Measurements from ENCODE around the gene SMCO2.
A peak's percentile ranks its signal among the peaks of the same experiment; 100 is the strongest.

The SMCO2 gene

GRCh38 chr12:27524839-27525753 is 78.6 kb downstream of the SMCO2 start:
- Histone ChIP-seq H3K27ac (peak overlapping the region; percentile 90 to 96), H3K4me3 (peak overlapping the region; percentile 92)
- DNase-seq (ENCODE audit: low spot score) = no peak
- no peak for TF ChIP-seq CTCF (IDR thresholded peaks at IDR 0.05)

GRCh38 chr12:27527512-27527911 is 81.0 kb downstream of the SMCO2 start:
- DNase-seq (ENCODE audit: low spot score) = no peak
- TF ChIP-seq CTCF (IDR thresholded peaks at IDR 0.05) = no peak
- H3K27ac ChIP-seq = no peak overlapping the region
- H3K4me3 ChIP-seq = no peak overlapping the region

GRCh38 chr12:27528788-27529187 is 82.3 kb downstream of the SMCO2 start:
- no peak for TF ChIP-seq CTCF (IDR thresholded peaks at IDR 0.05)
- DNase-seq (ENCODE audit: low spot score) = no peak
- Histone ChIP-seq H3K27ac (no peak overlapping the region), H3K4me3 (no peak overlapping the region)

GRCh38 chr12:27530157-27530922 is 83.8 kb downstream of the SMCO2 start:
- no peak for TF ChIP-seq CTCF (IDR thresholded peaks at IDR 0.05)
- H3K27ac ChIP-seq = no peak overlapping the region
- no peak overlapping the region for H3K4me3 ChIP-seq
- DNase-seq (ENCODE audit: low spot score) = no peak

- no peak for TF ChIP-seq CTCF (IDR thresholded peaks at IDR 0.05)
- Histone ChIP-seq H3K4me3 (no peak overlapping the region), H3K27ac (no peak overlapping the region)
- DNase-seq (ENCODE audit: low spot score) = no peak
Observed at GRCh38 chr12:27531896-27532295, 85.4 kb downstream of the SMCO2 start.

GRCh38 chr12:27534060-27534764 is 87.7 kb downstream of the SMCO2 start:
- Histone ChIP-seq H3K27ac (no peak overlapping the region), H3K4me3 (no peak overlapping the region)
- TF ChIP-seq CTCF (IDR thresholded peaks at IDR 0.05) = no peak
- DNase-seq (ENCODE audit: low spot score) = no peak
